OCI-LY1 (cell line): Measurements from ENCODE around the gene SLC5A1.

Source experiments
- CTCF ChIP-seq: fragments of 200-600 bp; sonication (generic), shearing (Covaris generic); IDR thresholded peaks from 2 replicates; pipeline ENCODE4 v1.5.1; 2017; ENCODE audit warnings: mild to moderate bottlenecking, antibody characterized with exemption, low read length, moderate library complexity, mixed read lengths
- EZH2 ChIP-seq: fragments of 200-600 bp; sonication (generic), shearing (Covaris generic); IDR thresholded peaks from 2 replicates; pipeline ENCODE4 v1.8.0; 2017; ENCODE audit warnings: borderline replicate concordance, mixed run types, mild to moderate bottlenecking, antibody characterized with exemption, low read length, moderate library complexity, mixed read lengths

- TF ChIP-seq CTCF (no peak), EZH2 (no peak)
Observed at GRCh38 chr22:32044477-32044876, 1.4 kb downstream of the SLC5A1 start.
